Measurements from ENCODE around the gene PHLDB2.

PHLDB2 gene

GRCh38 chr3:111968319-111969054, 109.4 kb downstream of the PHLDB2 start:
- no peak for DNase-seq

GRCh38 chr3:111970376-111970775, 111.3 kb downstream of the PHLDB2 start:
- no peak for DNase-seq

GRCh38 chr3:111971533-111972130, 112.6 kb downstream of the PHLDB2 start:
- DNase-seq: no peak

GRCh38 chr3:111972891-111973290, 113.8 kb downstream of the PHLDB2 start:
- no peak for DNase-seq

- DNase-seq: no peak
Observed at GRCh38 chr3:111975131-111975530, 116.1 kb downstream of the PHLDB2 start.

GRCh38 chr3:111976254-111976653, 117.2 kb downstream of the PHLDB2 start:
- no peak for DNase-seq

GRCh38 chr3:111978583-111979433, 119.7 kb downstream of the PHLDB2 start, which contains the start of gene ABHD10:
TSS of gene ABHD10 (plus strand) at chr3:111979026. CDS start at chr3:111979062, 36 bp downstream.
- DNase-seq: peak; percentile 99

- DNase-seq: peak; percentile 70
Observed at GRCh38 chr3:111979434-111980038, 120.5 kb downstream of the PHLDB2 start.

GRCh38 chr3:111980716-111981456, 121.8 kb downstream of the PHLDB2 start:
- no peak for DNase-seq

GRCh38 chr3:111981457-111981763, 122.3 kb downstream of the PHLDB2 start:
- DNase-seq: no peak

- DNase-seq: no peak
Observed at GRCh38 chr3:111984636-111985298, 125.7 kb downstream of the PHLDB2 start.

- DNase-seq: no peak
Observed at GRCh38 chr3:111986800-111987199, 127.7 kb downstream of the PHLDB2 start.

GRCh38 chr3:111989061-111989678, 130.1 kb downstream of the PHLDB2 start:
- peak; percentile 62 for DNase-seq

GRCh38 chr3:111993038-111993437, 134.0 kb downstream of the PHLDB2 start:
- no peak for DNase-seq

GRCh38 chr3:111998636-111999483, 139.8 kb downstream of the PHLDB2 start, which contains the start of gene TAGLN3:
TSS of gene TAGLN3 (plus strand) at chr3:111998922. CDS start at chr3:111999423, 501 bp downstream.
- no peak for DNase-seq

- DNase-seq: no peak
Observed at GRCh38 chr3:111999484-112000324, 140.6 kb downstream of the PHLDB2 start.

GRCh38 chr3:112000367-112000771, 141.3 kb downstream of the PHLDB2 start:
- DNase-seq: no peak

GRCh38 chr3:112000966-112001365, 141.9 kb downstream of the PHLDB2 start:
- DNase-seq: no peak

- no peak for DNase-seq
Observed at GRCh38 chr3:112001526-112001925, 142.5 kb downstream of the PHLDB2 start.
